NOMO-1 treated with dmso at 0.1 percent for 144 hours (cell line): ENCODE data around the gene SIK3.

Experiments
- DNase-seq: peaks from one replicate; lab custom pipeline; 2025; ENCODE audit not compliant: unreplicated experiment; lab: John Stamatoyannopoulos, UW

SIK3 gene

DNA sequence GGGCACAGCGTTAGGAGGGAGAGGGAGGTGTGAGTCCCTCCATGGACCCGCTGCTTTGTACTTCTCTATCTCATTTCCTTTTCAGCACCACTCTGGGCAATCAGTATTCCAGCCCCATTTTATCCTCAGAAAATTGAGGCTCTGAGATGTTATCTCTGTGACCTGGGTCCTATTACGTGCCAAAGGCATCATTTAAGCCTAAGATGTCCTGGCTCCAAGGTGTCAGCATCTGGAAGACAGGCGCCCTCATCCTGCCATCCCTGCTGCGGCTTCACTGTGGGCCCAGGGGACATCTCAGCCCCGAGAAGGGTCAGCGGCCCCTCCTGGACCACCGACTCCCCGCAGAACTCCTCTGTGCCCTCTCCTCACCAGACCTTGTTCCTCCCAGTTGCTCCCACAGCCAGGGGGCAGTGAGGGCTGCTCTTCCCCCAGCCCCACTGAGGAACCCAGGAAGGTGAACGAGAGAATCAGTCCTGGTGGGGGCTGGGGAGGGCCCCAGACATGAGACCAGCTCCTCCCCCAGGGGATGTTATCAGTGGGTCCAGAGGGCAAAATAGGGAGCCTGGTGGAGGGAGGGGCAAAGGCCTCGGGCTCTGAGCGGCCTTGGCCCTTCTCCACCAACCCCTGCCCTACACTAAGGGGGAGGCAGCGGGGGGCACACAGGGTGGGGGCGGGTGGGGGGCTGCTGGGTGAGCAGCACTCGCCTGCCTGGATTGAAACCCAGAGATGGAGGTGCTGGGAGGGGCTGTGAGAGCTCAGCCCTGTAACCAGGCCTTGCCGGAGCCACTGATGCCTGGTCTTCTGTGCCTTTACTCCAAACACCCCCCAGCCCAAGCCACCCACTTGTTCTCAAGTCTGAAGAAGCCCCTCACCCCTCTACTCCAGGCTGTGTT lies 269.4 kb downstream of the SIK3 start:
- DNase-seq: no peak

DNA sequence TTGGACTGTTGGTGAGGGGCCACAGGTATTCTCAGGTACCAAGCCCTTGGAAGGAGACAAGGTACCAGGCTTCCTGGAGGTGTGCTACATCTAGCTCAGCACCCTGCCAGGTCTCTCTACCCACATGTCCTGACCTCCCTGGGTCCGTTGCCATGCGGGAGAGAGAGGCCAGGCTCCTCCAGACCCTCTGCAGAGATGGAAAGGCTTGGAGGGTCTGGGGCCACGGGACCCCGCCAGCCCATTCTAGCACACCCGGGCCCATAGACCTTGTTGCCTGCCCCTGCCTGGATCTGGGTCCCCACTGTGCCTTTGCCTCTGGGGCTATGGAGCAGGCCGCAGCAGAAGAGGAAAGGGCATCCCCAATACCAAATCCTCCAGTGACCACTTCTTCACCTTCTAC lies 270.8 kb downstream of the SIK3 start:
- no peak for DNase-seq

DNA sequence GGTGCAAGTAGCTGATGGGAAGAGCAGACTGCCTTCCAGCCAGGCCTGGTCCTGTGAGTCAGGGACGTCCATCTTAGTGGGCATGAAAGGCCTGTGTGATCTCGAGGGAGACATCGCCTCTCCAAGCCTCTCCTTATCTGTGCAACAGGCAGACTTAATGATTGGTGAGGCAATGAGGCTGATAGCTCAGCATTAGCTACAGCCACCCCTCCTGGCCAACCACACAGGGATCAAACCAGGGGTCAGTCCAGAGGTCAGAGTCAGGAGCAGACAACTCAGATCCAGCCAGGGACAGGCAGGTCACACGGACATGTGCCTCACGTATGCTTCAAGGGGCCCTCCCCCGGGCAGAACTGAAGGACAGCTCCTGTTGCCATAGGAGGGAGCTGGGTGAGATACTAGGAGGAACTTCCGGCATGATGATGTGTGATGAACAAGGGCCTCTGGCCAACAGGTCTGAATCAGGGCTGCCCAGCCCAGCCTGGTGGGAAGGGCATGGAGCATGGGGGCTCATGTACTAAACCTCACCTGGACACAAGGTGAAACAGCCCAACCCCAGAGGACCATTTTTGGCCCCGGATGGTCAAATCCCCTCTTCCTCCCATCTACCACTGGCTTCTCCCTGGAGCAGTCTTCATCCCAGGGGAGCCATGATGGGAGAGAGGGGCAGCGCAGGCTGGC lies 271.3 kb downstream of the SIK3 start:
- DNase-seq: no peak

DNA sequence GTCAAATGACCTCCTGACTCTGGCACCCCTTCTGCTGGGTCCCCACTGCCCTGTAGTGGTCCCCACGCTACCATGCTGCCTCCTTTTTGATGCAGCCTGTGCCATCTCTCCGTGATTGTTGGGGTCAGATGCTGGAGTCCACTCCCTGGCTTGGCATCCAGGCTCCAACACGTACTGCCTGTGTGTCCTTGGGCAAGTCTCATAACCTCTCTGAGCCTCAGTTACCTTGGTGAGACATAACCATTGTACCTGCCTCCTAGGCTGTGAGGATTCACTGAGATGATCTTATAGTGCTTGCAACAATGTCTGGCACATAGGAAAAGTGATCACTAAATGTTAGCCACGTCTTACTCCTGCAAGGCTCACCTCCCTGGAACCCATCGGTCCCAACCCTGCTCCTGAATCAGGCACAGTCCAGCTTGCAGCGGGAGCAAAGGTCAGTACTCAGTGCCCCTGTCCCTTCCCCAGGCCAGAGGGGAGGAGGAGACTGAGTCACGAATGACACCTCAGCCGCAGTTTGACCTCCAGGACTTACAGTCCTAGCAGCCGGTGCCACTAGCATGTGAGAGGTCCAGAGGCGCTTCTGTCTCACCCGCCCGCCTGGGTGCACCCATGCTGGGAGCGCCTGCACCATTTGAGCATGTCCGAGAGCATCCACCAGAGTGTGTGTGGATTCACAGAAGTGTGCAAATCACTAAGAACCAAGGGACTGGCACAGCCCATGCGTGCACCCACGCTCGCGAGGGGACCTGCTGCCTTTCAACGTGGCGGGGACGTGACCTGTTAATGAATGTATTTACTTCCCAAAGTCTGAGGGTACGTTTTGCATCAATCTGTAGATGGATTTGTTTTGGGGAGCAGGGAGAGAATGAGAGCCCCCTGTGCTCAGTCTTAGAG lies 272.1 kb downstream of the SIK3 start:
- DNase-seq: no peak

DNA sequence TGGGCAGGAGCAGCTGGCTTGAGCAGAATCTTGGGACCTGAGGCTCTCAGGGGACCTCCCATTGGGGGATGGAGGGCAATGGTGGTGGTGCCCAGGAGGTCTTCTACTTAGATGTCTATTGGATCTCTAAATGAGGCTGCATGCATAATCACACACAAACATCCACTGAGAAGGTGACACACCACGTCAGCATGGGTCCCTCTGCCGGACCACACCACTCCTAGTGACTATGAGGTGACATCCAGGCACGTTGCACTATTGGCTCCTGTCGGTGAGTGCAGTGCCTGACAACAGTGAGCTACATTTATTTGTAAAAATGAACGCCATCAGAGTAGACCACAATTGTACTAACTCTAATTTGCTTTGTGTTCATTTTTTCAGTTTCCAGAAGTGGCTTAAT lies 272.8 kb downstream of the SIK3 start:
- no peak for DNase-seq

DNA sequence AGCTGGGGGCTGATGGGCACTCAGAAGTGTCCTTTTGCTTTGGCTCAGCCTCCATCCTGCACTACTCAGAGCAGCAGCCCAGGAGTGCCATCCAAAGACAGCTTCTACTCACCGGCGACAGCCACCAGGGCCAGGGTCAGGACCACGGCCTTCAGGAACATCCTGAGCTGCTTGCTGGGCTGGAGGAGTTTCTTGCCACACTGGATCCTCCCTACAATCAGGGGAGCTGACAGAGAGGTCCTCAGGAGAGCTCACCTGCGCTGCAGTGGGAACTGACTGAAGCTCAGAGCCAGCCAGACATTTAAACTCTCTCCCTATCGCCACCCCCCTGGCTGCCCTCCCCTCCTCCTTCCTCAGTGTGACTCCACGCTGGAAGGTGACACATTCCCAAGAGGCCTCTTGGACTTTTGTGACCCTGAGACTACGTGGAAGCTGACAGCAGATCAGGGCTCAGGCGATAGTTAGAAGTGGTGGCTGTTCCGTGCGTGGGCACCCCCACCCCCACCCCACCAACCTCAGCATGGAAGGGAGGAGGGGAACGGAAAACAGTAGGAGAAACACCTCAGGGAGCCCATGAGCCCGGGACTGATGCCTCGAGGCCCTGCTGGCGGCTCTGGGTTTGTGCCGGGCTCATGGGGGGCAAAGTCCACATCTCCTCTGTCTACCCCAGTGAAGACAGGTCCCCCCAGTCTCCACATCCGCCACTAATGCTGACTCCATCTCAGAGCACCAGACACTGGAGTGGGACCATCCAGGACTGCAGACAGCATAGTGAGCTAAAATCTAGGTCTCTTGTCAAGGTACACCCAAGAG lies 275.0 kb downstream of the SIK3 start, which contains the start of gene APOA4:
APOA4 (minus strand) TSS at position 274 of the 813 bp plus-strand sequence; CDS start at position 161, 113 bp downstream.
- DNase-seq: no peak

DNA sequence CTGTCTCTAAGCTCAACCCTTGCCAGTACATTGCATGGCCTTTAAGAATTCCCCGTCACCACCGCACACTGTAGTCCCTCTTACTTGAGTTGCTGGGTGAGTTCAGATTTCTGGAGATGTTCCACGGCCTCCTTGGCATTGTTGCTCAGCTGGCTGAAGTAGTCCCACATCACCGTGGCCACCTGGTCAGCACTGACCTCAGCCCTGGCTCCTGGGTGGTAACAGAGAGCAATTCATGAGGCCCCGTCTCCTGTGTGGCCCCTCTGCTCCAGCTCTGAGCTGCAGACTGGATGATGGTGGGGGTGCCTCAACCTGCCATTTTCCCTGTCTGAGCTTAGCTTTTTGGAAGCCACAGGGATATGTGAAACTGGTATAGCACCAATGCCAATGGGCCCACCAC lies 275.7 kb downstream of the SIK3 start:
- no peak for DNase-seq

DNA sequence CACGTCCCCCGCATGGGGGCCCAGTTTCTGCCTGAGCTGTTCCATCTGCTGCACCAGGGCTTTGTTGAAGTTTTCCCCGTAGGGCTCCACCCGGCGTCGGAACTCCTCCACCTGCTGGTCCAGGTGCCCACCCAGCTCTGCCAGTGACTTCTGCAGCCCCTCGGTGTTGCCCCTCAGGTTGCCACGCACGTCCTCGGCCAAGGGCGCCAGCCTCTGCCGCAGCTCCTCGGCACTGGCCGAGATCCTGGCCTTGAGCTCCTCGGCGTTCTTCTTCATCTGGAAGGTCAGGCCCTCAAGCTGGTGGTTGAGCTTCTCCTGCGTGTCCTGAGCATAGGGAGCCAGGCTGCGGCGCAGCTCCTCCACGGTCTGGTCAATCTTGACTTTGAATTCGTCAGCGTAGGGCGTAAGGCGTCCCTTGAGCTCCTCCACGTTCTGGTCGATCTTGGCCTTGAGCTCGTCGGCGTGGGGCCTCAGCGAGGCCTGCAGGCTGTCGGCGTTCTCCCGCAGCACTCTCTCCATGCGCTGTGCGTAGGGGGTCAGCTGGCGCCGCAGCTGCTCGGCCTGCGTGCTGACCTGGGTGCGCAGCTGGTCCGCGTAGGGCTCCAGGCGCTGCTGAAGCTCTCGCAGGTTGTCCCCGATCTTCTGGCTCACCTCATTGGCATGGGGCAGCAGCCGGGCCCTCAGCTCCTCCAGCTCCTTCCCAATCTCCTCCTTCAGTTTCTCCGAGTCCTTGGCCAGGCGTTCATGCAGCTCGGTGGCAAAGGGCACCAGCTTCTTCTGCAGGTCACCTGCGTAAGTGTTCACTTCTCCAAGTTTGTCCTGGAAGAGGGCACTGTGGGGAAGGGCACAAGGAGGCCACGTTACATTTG lies 276.9 kb downstream of the SIK3 start:
- DNase-seq: no peak

DNA sequence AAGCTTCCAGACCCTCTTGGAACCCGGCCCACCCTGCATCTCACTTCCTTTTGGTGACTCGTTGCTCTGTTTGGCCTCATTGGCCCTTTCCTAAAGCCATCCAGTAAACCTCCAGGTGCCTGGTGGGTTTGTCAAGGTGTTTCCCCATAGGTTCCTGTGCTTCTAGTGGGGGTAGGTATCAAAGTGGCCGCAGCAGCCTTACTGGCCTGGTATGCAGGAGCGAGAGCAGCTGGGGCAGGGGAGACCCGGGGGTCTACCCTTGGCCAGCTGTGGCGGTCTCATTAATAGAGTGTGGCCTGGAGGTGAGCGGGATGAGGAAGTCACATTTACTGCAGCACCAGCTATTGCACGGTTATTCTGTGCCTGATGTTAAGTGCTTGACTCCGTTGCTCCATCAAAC lies 279.2 kb downstream of the SIK3 start:
- no peak for DNase-seq

DNA sequence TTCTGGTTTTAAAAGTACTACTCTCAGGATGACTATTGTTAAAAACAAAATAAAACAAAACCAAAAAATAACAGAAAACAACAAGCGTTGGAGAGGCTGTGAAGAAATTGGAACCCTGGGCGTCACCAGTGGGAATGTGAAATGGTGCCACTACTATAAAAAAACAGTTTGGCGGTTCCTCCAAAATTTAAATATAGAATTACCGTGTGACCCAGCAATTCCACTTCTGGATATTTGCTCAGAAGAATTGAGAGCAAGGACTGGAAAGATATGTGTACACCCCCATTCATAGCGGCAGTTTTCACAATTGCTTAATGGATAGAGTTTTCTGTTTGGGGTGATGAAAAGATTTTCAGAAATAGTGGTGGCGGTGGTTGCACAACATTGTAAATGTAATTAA lies 283.7 kb downstream of the SIK3 start:
- DNase-seq: no peak

DNA sequence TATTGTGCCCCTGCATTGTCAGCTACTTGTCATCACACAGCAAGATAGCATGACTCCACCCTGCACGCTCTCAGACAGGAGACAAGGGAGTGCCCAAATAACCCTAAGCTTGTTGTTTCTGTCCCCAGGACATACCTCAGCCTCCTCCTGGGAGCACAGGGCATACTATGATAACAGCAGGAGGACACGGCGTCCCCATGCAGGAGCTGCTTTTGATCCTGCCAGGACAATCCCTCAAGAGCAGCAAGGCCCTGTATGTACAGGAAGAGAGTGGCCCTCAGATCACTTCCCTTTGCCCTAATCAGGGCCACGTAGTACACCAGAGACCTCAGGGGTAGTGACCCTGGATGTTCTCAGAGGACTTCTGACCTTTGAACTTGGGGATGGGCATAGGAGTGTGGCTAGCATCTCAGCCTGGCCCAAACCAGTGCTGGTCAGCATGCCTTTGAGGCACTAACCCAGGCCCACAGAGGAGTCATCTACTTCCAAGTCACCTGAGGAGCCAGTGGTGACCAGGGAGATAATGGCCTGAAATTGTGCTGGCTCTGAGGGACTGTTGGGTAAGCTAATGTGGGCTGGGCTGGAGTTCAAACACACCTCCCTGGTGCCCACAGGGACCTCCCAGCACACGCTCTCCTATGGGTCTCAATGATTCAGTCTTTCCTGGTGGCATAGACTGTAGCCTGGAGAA lies 284.3 kb downstream of the SIK3 start:
- no peak for DNase-seq

DNA sequence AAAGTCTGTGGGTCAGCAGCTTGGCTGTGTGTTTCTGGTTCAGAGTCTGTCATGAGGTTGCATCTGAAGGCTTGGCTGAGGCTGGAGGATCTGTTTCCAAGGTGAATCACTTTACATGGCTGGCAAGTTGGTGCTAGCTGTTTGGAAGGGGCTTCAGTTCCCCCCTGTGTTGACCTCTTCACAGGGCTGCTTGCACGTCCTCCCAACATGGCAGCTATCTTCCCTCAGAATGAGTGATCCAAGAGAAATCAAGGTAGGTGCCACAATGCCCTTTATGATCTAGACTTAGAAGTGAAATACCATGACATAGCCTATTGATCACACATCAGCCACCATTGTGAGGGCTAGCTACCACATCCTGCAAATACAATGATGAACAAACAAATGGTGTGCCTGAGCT lies 285.1 kb downstream of the SIK3 start:
- no peak for DNase-seq

DNA sequence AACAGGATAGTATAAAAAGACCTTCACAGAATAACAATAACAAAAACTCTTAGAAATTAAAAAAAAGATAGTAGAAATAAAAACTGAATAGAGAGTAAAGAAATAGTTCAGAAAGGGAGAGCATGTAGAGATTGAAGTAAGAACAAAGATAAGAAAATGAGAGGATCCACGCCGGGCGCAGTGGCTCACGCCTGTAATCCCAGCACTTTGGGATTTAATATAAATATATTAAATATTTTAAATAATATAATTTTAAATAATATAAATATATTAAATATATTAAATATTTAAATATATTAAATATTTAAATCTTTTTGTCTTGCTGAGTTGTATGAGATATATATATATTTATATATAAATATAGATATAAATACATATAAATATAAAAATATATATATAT lies 286.1 kb downstream of the SIK3 start:
- DNase-seq: no peak

DNA sequence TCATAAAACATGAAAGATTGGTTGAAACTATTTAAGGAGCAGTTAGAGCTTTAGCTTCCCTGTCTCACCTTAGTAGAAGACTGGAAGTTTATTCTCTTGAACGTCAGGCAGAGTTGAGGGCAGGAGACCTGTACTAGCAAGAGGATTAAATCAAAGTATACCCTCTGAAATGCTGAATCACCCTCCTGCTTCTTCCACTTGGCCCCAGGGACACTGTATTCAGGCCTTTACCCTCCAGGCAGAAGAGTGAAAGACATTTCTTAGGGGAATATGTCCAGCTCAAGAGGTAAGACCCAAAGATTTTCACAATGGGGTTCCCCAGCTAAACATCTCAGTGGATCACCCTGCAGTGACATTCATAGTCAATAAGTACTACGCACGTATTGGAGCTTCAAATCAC lies 287.0 kb downstream of the SIK3 start:
- DNase-seq: no peak

DNA sequence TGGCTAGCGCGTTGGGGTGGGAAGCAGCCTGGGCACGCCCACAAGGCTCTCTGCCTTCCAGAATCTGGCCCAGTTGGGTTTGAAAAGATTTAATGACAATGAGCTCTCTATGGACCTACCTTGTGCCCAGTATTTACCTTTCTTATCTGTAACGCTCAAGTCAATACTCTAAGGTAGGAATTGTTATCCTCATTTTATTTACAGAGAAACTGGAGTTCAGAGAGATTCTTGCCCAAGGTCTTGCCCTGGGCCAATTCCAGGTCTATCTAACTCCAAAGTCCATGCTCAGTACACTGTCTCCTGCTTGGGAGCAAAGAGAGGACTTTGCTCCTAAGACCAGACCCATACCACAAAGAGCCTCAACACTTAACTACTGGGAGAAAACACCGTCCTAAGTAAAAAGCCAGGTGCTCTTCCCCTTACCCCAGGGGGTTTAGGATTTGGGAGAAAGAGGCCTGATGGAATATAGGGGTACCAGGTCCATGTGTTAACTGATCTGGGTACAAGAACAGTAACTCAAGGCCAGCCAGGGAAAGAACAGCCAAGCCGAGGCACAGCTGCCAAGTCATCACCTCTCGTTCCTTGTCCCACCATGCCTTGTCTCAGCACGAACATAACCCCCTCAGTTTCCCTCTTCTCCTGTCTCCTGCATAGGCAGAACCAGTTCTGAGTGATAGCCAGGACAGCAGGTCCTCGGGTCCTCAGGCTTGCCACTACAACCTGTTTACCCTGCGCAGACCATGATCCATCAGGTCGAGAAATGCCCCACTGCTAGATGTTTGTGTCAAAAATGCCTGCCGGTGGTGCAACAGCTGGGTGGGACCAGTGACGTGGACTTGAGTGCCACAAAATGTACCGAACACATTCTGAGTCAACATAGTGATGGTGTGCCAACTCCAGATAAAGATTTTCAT lies 289.7 kb downstream of the SIK3 start:
- no peak for DNase-seq

DNA sequence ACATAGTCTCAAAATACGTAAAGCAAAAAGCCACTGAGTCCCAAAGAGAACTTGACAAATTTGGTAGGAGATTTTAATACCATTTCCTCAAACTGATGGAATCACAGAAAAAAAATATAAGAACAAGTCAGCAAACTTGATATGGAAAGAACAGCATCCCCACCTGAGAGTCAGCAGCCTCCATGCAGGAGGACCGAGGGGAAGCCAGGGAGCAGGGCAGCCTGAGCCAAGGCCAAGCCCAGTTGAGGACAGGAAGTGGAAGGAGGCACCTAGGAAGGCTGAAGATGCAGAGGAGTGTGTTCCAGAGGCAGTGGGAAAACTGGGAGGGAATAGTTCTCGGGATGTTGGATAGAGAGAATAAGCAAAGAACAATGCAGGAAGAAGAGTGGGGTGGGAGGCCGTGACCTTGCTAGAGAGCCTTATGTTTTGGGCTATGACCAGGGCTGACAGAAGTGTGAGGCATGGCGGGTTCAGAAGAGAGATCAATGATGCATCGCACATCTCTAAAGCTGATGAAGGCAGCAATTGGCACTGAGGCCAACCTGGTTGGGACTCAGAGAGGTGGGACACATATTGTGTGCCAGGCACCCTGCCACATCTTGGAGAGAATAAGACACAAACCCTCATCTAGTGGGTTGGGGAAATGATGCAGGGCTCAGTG lies 290.5 kb downstream of the SIK3 start:
- no peak for DNase-seq

DNA sequence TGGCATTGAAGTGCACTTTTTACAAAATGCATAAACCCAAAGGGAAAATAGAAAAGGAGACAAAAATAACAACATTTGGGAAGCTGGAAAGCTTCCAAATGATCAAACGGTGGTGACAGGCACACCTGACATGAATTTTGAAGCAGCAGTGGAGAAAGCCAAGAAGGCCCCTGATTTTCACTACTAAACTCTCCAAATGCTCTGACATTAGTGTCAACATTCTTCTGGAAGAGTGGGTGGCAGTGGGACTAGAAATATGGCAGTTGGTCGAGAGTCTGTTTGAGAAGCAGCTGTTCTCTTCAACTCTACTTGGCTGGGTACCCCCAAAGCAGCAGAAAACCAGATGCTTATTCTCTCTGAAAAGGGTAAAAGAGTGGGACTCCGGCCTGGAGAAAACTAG lies 294.2 kb downstream of the SIK3 start:
- no peak for DNase-seq
